Measurements from ENCODE around the gene FRA10AC1.

The FRA10AC1 gene

GRCh38 chr10:93629647-93630305, 72.6 kb downstream of the FRA10AC1 start:
- DNase-seq = no peak

- DNase-seq = no peak
Observed at GRCh38 chr10:93628858-93629257, 73.5 kb downstream of the FRA10AC1 start.

- no peak for DNase-seq
Observed at GRCh38 chr10:93622942-93623341, 79.5 kb downstream of the FRA10AC1 start.

- DNase-seq = no peak
Observed at GRCh38 chr10:93620925-93621324, 81.5 kb downstream of the FRA10AC1 start.
